ENCODE measurements around the gene CDK14. TPM values are rescaled to one million over a fixed set of nuclear protein-coding genes. Genes with fewer than 3 reads are reported as not detected.

CDK14 gene
- total and polyA plus RNA-seq, 2 of the 8 experiments (the other 6 are each of a cell fraction or from before 2014, with no cell fraction given) = 5.5 to 47.3 TPM

DNA sequence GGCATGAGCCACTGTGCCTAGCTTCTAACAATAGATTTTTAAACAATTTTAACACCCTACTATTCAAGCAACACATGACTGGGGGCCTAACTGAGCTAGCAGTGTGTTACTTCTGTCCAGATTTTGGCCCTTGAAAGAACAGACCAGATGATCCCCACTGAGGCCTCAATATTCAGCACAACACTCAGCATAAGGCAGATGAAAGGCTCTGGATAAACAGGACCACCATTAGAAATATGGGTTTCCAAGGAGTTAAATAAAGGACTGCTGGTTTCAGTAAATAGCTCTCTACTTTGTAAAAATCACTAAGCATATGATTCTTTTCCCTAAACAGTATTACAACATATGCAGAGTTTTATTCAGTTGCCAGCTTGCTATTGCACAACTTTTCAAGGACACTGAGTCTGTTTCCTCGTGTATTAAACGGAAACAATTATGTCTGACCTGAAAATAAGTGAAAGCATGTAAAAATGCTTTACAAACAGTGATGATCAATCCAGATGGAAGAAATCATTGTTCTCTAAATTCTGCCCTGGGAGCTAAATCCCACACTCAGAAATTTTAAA lies 644.3 kb downstream of the CDK14 start:
- Histone ChIP-seq H3K23ac (ENCODE audit: insufficient read length) (no peak overlapping the region), H3K9me3 (ENCODE audit: insufficient read depth in 2 of 2, low read depth in 1 of 2, low read length in 1 of 2) (no peaks in the 10 kb centered on the region), H3K79me1 (ENCODE audit: low read depth, low read length) (no peaks in the 10 kb centered on the region), H4K91ac (replicated peaks; ENCODE audit: insufficient read length, low read length) (no peak overlapping the region), H2BK120ac (replicated peaks; ENCODE audit: low read depth, low read length) (no peak overlapping the region), H3K4me2 (ENCODE audit: insufficient read depth in 1 of 2, low read depth in 2 of 2, low read length in 2 of 2) (no peak overlapping the region), H3K36me3 (ENCODE audit: control insufficient read depth in 2 of 4, insufficient read depth in 4 of 4, low read length in 3 of 4) (no peaks in the 10 kb centered on the region), H2AK5ac (ENCODE audit: low read depth, low read length) (no peak overlapping the region), H3K79me2 (ENCODE audit: control insufficient read depth in 1 of 2, insufficient read depth in 2 of 2, low read length in 2 of 2) (no peaks in the 10 kb centered on the region), H3K4me1 (replicated peaks in 1 of 4; ENCODE audit: control insufficient read depth in 3 of 4, insufficient read depth in 4 of 4, low read length in 3 of 4) (no peaks in the 10 kb centered on the region), H4K20me1 (replicated peaks in 1 of 2; ENCODE audit: control insufficient read depth in 1 of 2, insufficient read depth in 2 of 2, low read length in 2 of 2) (no peaks in the 10 kb centered on the region), H3K23me2 (ENCODE audit: low read depth, low read length) (no peaks in the 10 kb centered on the region), H2BK12ac (ENCODE audit: low read depth, low read length) (no peak overlapping the region), H2AFZ (ENCODE audit: low read length) (no peak overlapping the region), H3K18ac (ENCODE audit: extremely low read depth, low read length) (no peak overlapping the region), H3K4ac (replicated peaks; ENCODE audit: insufficient read length, low read depth, low read length) (no peak overlapping the region), H3K27me3 (replicated peaks in 1 of 4; ENCODE audit: control insufficient read depth in 3 of 4, extremely low read depth in 1 of 4, insufficient read depth in 3 of 4, low read length in 3 of 4) (no peaks in the 10 kb centered on the region), H2BK5ac (ENCODE audit: low read depth, low read length) (no peak overlapping the region), H3K9ac (replicated peaks in 1 of 4; ENCODE audit: extremely low read depth in 1 of 4, low read depth in 3 of 4, low read length in 3 of 4) (no peak overlapping the region), H4K8ac (ENCODE audit: extremely low read depth, insufficient read depth, low read length) (no peak overlapping the region), H3K56ac (replicated peaks; ENCODE audit: insufficient read length, low read depth, low read length) (no peak overlapping the region), H4K5ac (ENCODE audit: insufficient read length, low read depth, low read length) (no peak overlapping the region), H2BK15ac (ENCODE audit: low read length) (no peak overlapping the region), H3K27ac (ENCODE audit: low read depth, low read length) (no peak overlapping the region), H2BK20ac (ENCODE audit: low read length) (no peak overlapping the region), H3K4me3 (ENCODE audit: extremely low read depth in 1 of 4, insufficient read depth in 2 of 4, low read depth in 3 of 4, low read length in 4 of 4) (no peak overlapping the region), H3K14ac (ENCODE audit: insufficient read length) (no peak overlapping the region)
- FAIRE-seq (no peak), DNase-seq (ENCODE audit: low read depth in 1 of 2, low spot score in 2 of 2) (no peak)
- TF ChIP-seq CEBPB (IDR thresholded peaks at IDR 0.05; ENCODE audit: low read depth, low read length) (0 out of 2 replicates have a peak, but pooled peaks have one; percentile 17), CBX5 (IDR thresholded peaks at IDR 0.05; ENCODE audit: low read depth, low read length) (no peak), SUZ12 (IDR thresholded peaks at IDR 0.05; ENCODE audit: low read length) (no peak), SIX5 (IDR thresholded peaks at IDR 0.05; ENCODE audit: low read depth, low read length) (no peak), CREB1 (IDR thresholded peaks at IDR 0.05) (no peak)
- TF ChIP-seq, protein P1, sequence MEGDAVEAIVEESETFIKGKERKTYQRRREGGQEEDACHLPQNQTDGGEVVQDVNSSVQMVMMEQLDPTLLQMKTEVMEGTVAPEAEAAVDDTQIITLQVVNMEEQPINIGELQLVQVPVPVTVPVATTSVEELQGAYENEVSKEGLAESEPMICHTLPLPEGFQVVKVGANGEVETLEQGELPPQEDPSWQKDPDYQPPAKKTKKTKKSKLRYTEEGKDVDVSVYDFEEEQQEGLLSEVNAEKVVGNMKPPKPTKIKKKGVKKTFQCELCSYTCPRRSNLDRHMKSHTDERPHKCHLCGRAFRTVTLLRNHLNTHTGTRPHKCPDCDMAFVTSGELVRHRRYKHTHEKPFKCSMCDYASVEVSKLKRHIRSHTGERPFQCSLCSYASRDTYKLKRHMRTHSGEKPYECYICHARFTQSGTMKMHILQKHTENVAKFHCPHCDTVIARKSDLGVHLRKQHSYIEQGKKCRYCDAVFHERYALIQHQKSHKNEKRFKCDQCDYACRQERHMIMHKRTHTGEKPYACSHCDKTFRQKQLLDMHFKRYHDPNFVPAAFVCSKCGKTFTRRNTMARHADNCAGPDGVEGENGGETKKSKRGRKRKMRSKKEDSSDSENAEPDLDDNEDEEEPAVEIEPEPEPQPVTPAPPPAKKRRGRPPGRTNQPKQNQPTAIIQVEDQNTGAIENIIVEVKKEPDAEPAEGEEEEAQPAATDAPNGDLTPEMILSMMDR (IDR thresholded peaks at IDR 0.05; ENCODE audit: control extremely low read depth in 1 of 3, insufficient read depth in 1 of 3, low read depth in 1 of 3, low read length in 3 of 3) = no peak
- WGBS, 2 experiments (ENCODE audit: extremely low coverage in 1 of 2, insufficient coverage in 1 of 2, insufficient read length in 1 of 2, insufficient replicate concordance in 2 of 2, low coverage in 1 of 2, low lambda C conversion rate in 2 of 2, missing lambda C conversion rate in 1 of 2) = 96% methylated on average over 2 of the region's 2 CpGs; no CpG with 5 or more reads in 1 of the 2 experiments
- ChIA-PET POLR2A (ENCODE audit: partially characterized antibody) (interaction anchor here (0.6 to 1.1 kb wide), 2 partner anchors 10 to 570 kb away, joined by 3 read pairs; no protein-coding TSS in a partner anchor), CTCF (ENCODE audit: partially characterized antibody) (interaction anchor here (0.6 to 2.1 kb wide), 7 partner anchors 10 to 719 kb away, joined by 3 to 8 read pairs (median 3); no protein-coding TSS in a partner anchor)
